GM23248 (cell line): ENCODE results near the gene SYT1.

Experiments
- EZH2 ChIP-seq: fragments of 200-600 bp; sonication (generic); IDR thresholded peaks from 2 replicates; pipeline ENCODE4 v1.6.1; 2018; ENCODE audit warnings: antibody characterized with exemption, mild to moderate bottlenecking; ENCODE audit not compliant: insufficient read depth, poor library complexity, severe bottlenecking
- EZH2phosphoT487 ChIP-seq: fragments of 200-600 bp; sonication (generic); IDR thresholded peaks from 2 replicates; pipeline ENCODE4 v1.6.1; 2018; ENCODE audit warnings: antibody characterized with exemption, moderate library complexity, mild to moderate bottlenecking, low read depth; ENCODE audit not compliant: insufficient read depth

DNA sequence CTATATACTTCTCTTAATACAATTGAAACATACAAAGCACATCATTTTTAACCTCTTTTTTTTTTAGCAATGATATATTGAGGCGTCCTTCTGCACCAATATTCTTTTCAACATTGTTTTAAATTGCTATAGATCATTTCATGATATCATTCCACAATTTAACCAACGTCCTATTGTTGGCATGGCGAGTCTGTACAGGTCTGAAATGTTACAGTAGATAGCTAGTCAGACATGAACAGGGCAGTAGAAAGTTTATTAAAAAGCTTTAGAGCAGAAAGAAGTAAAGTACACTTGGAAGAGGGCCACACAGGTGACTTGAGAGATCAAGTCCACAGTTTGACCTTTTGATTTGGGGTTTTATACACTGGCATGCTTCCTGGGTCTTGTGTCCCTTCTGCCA lies 547.2 kb downstream of the SYT1 start:
- TF ChIP-seq EZH2 (no peak), EZH2phosphoT487 (no peak)
